Right renal cortex interstitium (tissue), 3 donors: ENCODE measurements around the gene IRAK1BP1. TPM values are rescaled to one million over a fixed set of nuclear protein-coding genes. Genes with fewer than 3 reads are reported as not detected.

ENCODE experiments used
- polyA plus RNA-seq, 3 donors: library from polyadenylated mRNA; unstranded; fragments of 120-200 nt; gene quantifications; one replicate each; pipeline ENCODE4 v1.2.1, GENCODE V29; 2013; ENCODE audit not compliant: insufficient read length in 3 of 3

IRAK1BP1 gene
- polyA plus RNA-seq, 3 donors: 12.2 to 13.9 (median 12.3) TPM

Other genes starting within 250 kb of the IRAK1BP1 start
- 10 to 100 TPM; 52.9 to 58.6 (median 56.0) TPM for gene PHIP, start 210.7 kb downstream of the IRAK1BP1 start, polyA plus RNA-seq